H9 (cell line): ENCODE data around the gene MRPL30. TPM values are rescaled to one million over a fixed set of nuclear protein-coding genes. Genes with fewer than 3 reads are reported as not detected.
A peak's percentile ranks its signal among the peaks of the same experiment; 100 is the strongest.

Experiments used
- DNase-seq: peaks from one replicate; pipeline ENCODE4 v3.0.0-alpha.2; 2017
- H2AFZ ChIP-seq: one replicate; pipeline ENCODE4 v1.6.1; 2013; ENCODE audit warnings: mild to moderate bottlenecking, low read length, control low read depth, moderate library complexity
- H2AK5ac ChIP-seq: 2 replicates; pipeline ENCODE4 v1.6.1; 2013; ENCODE audit warnings: low read length, control low read depth, mixed read lengths; ENCODE audit not compliant: insufficient read length
- H2BK120ac ChIP-seq: one replicate; pipeline ENCODE4 v1.6.1; 2013; ENCODE audit warnings: low read depth, mild to moderate bottlenecking, low read length, control low read depth, inconsistent platforms; ENCODE audit not compliant: poor library complexity, severe bottlenecking
- H2BK12ac ChIP-seq: 2 replicates; pipeline ENCODE4 v1.6.1; 2013; ENCODE audit warnings: low read length, control low read depth, mixed read lengths, low read depth; ENCODE audit not compliant: insufficient read length
- H2BK15ac ChIP-seq: 2 replicates; pipeline ENCODE4 v1.6.1; 2013; ENCODE audit warnings: low read depth, low read length, control low read depth
- H2BK20ac ChIP-seq: one replicate; pipeline ENCODE4 v1.6.1; 2013; ENCODE audit warnings: low read depth, mild to moderate bottlenecking, low read length, control low read depth, inconsistent platforms; ENCODE audit not compliant: poor library complexity, severe bottlenecking
- H2BK5ac ChIP-seq: 2 replicates; pipeline ENCODE4 v1.6.1; 2013; ENCODE audit warnings: low read length, control low read depth, mixed read lengths; ENCODE audit not compliant: insufficient read length
- H3K14ac ChIP-seq: 2 replicates; pipeline ENCODE4 v1.6.1; 2013; ENCODE audit warnings: low read length, control low read depth; ENCODE audit not compliant: insufficient read depth
- H3K18ac ChIP-seq: 2 replicates; pipeline ENCODE4 v1.6.1; 2013; ENCODE audit warnings: low read depth, mild to moderate bottlenecking, mixed read lengths, low read length, control low read depth; ENCODE audit not compliant: insufficient read length
- H3K23ac ChIP-seq: 2 replicates; pipeline ENCODE4 v1.6.1; 2013; ENCODE audit warnings: low read length, control low read depth, mixed read lengths, low read depth; ENCODE audit not compliant: insufficient read length
- H3K23me2 ChIP-seq: 2 replicates; pipeline ENCODE4 v1.6.1; 2013; ENCODE audit warnings: low read depth, mild to moderate bottlenecking, mixed read lengths, low read length, control low read depth; ENCODE audit not compliant: insufficient read length, poor library complexity, severe bottlenecking
- H3K27ac ChIP-seq: 2 replicates; pipeline ENCODE4 v1.5.1; 2013; ENCODE audit warnings: low read length, control low read depth, mixed read lengths, low read depth; ENCODE audit not compliant: insufficient read length
- H3K27me3 ChIP-seq: 2 replicates; pipeline ENCODE4 v1.6.1; 2013; ENCODE audit warnings: low read length, control low read depth, inconsistent platforms; ENCODE audit not compliant: insufficient read depth
- H3K4ac ChIP-seq: 2 replicates; pipeline ENCODE4 v1.6.1; 2013; ENCODE audit warnings: low read depth, mild to moderate bottlenecking, control low read depth, inconsistent platforms, low read length, moderate library complexity
- H3K4me1 ChIP-seq: 2 replicates; pipeline ENCODE4 v1.6.1; 2013; ENCODE audit warnings: low read length, control low read depth, inconsistent platforms; ENCODE audit not compliant: insufficient read depth
- H3K4me2 ChIP-seq: 2 replicates; pipeline ENCODE4 v1.6.1; 2013; ENCODE audit warnings: low read length, control low read depth, mixed read lengths; ENCODE audit not compliant: insufficient read length, insufficient read depth
- H3K56ac ChIP-seq: 2 replicates; pipeline ENCODE4 v1.6.1; 2013; ENCODE audit warnings: low read depth, mild to moderate bottlenecking, mixed read lengths, low read length, control low read depth; ENCODE audit not compliant: insufficient read length
- H3K79me1 ChIP-seq: 2 replicates; pipeline ENCODE4 v1.6.1; 2013; ENCODE audit warnings: low read depth, mild to moderate bottlenecking, moderate library complexity, low read length, control low read depth, inconsistent platforms; ENCODE audit not compliant: insufficient read depth, poor library complexity, severe bottlenecking
- H3K79me2 ChIP-seq: 2 replicates; pipeline ENCODE4 v1.6.1; 2013; ENCODE audit warnings: low read length, control low read depth, inconsistent platforms; ENCODE audit not compliant: insufficient read depth
- H3K9ac ChIP-seq: 2 replicates; pipeline ENCODE4 v1.6.1; 2013; ENCODE audit warnings: low read length, control low read depth, mixed read lengths; ENCODE audit not compliant: insufficient read length; ENCODE audit errors: extremely low read depth
- H3K9me3 ChIP-seq: one replicate; pipeline ENCODE4 v1.6.1; 2013; ENCODE audit warnings: low read depth, low read length, inconsistent platforms; ENCODE audit not compliant: control insufficient read depth
- H3T11ph ChIP-seq: one replicate; pipeline ENCODE4 v1.6.1; 2013; ENCODE audit warnings: mild to moderate bottlenecking, low read length, control low read depth, inconsistent platforms
- H4K20me1 ChIP-seq: one replicate; pipeline ENCODE4 v1.6.1; 2013; ENCODE audit not compliant: control insufficient read depth, insufficient read length, insufficient read depth
- H4K5ac ChIP-seq: 2 replicates; pipeline ENCODE4 v1.6.1; 2013; ENCODE audit warnings: low read depth, mild to moderate bottlenecking, mixed read lengths, low read length, control low read depth; ENCODE audit not compliant: insufficient read length
- H4K8ac ChIP-seq: replicated peaks from 2 replicates; pipeline ENCODE4 v1.6.1; 2013; ENCODE audit warnings: low read length, control low read depth, mixed read lengths, low read depth; ENCODE audit not compliant: insufficient read length
- H4K91ac ChIP-seq: 2 replicates; pipeline ENCODE4 v1.6.1; 2013; ENCODE audit warnings: low read depth, mild to moderate bottlenecking, moderate library complexity, mixed read lengths, low read length, control low read depth; ENCODE audit not compliant: insufficient read length
- H3K27ac Mint-ChIP-seq, 3 experiments: 2 replicates in 2 of 3; 3 replicates in 1 of 3; pipeline ENCODE4 v1.8.0; 2020 to 2021; ENCODE audit warnings: mixed read lengths in 3 of 3, mild to moderate bottlenecking in 1 of 3, moderate library complexity in 1 of 3
- H3K27me3 Mint-ChIP-seq: 2 replicates; pipeline ENCODE4 v1.8.0; 2021; ENCODE audit warnings: low read depth, mild to moderate bottlenecking, moderate library complexity, mixed read lengths
- H3K36me3 Mint-ChIP-seq, 3 experiments: 2 replicates in 2 of 3; 3 replicates in 1 of 3; pipeline ENCODE4 v1.8.0; 2020 to 2021; ENCODE audit warnings: low read depth in 3 of 3, mixed read lengths in 3 of 3; ENCODE audit not compliant: insufficient read depth in 1 of 3
- H3K4me1 Mint-ChIP-seq, 2 experiments: 2 replicates each; pipeline ENCODE4 v1.8.0; 2020; ENCODE audit warnings: mixed read lengths in 2 of 2
- H3K4me3 Mint-ChIP-seq, 2 experiments: 2 replicates in 1 of 2; 3 replicates in 1 of 2; pipeline ENCODE4 v1.8.0; 2020 to 2021; ENCODE audit warnings: mild to moderate bottlenecking in 2 of 2, mixed read lengths in 2 of 2, moderate library complexity in 1 of 2
- H3K9me3 Mint-ChIP-seq, 2 experiments: 2 replicates in 1 of 2; 3 replicates in 1 of 2; pipeline ENCODE4 v1.8.0; 2020; ENCODE audit warnings: mild to moderate bottlenecking in 2 of 2, mixed read lengths in 2 of 2, moderate library complexity in 1 of 2
- CTCF ChIP-seq: fragments of 200-600 bp; sonication (generic); conservative IDR thresholded peaks from 3 replicates; pipeline ENCODE4 v1.8.0; 2021; ENCODE audit warnings: antibody characterized with exemption, mild to moderate bottlenecking
- WGBS: extraction: QIAGEN DNeasy Blood & Tissue Kit; methylation state at CpG from one replicate; pipeline ENCODE4 v1.1.7; 2013; ENCODE audit warnings: missing lambda C conversion rate, low lambda C conversion rate, mixed read lengths; ENCODE audit not compliant: insufficient read length; ENCODE audit errors: extremely low coverage; 5-methylcytosine and 5-hydroxymethylcytosine counted together
- total RNA-seq: library from RNA; stranded (reverse); gene quantifications from 2 replicates; pipeline ENCODE4 v1.2.1, GENCODE V29; 2021

The MRPL30 gene
- total RNA-seq, 1 experiment from 2014 or later, result 50.8 TPM

GRCh38 chr2:99158599-99158998 lies 22.4 kb upstream of the MRPL30 start:
- Histone ChIP-seq H2AFZ (no peak overlapping the region), H3K14ac (no peak overlapping the region), H4K20me1 (peaks cover 2% of the 10 kb centered on the region), H3K4me2 (no peak overlapping the region), H2BK12ac (no peak overlapping the region), H3K9me3 (no peaks in the 10 kb centered on the region), H3K56ac (no peak overlapping the region), H4K91ac (no peak overlapping the region), H2BK15ac (no peak overlapping the region), H3K23me2 (peaks cover 14% of the 10 kb centered on the region), H3K27ac (no peak overlapping the region), H3K27me3 (no peaks in the 10 kb centered on the region), H2AK5ac (no peak overlapping the region), H4K5ac (no peak overlapping the region), H4K8ac (no peak overlapping the region), H3T11ph (no peak overlapping the region), H2BK20ac (no peak overlapping the region), H3K79me2 (no peaks in the 10 kb centered on the region; the same call in 1 of the 2 replicates), H3K23ac (no peak overlapping the region), H3K9ac (no peak overlapping the region), H3K18ac (no peak overlapping the region), H2BK120ac (no peak overlapping the region), H3K4me1 (0 out of 2 replicates have a peak, but pooled peaks cover 2% of the 10 kb centered on the region), H2BK5ac (no peak overlapping the region), H3K79me1 (no peaks in the 10 kb centered on the region), H3K4ac (no peak overlapping the region)
- peak; percentile 45; the same call in 2 of the 3 replicates for TF ChIP-seq CTCF
- no peak overlapping the region for H3K4me3 Mint-ChIP-seq
- peaks cover 10 to 24% (median 18%) of the 10 kb centered on the region in 3 experiments; a peak in 6 of 7 replicates for H3K36me3 Mint-ChIP-seq
- H3K27me3 Mint-ChIP-seq, result no peaks in the 10 kb centered on the region
- peaks cover 14 to 20% of the 10 kb centered on the region in 2 experiments for H3K4me1 Mint-ChIP-seq
- H3K9me3 Mint-ChIP-seq, result no peaks in the 10 kb centered on the region
- peak overlapping the region in 1 of 3 experiments; percentile 25; a peak in 2 of 7 replicates for H3K27ac Mint-ChIP-seq
- WGBS, result no CpG with 5 or more reads among the region's 5 CpGs
- DNase-seq, result no peak
